ENCODE measurements around the gene MAP3K2. TPM values are rescaled to one million over a fixed set of nuclear protein-coding genes. Genes with fewer than 3 reads are reported as not detected.

The MAP3K2 gene
- total and polyA plus RNA-seq, 2 donors (not counting 3 experiments of a cell fraction or from before 2014, with no cell fraction given), result 3.4 to 25.7 TPM

DNA sequence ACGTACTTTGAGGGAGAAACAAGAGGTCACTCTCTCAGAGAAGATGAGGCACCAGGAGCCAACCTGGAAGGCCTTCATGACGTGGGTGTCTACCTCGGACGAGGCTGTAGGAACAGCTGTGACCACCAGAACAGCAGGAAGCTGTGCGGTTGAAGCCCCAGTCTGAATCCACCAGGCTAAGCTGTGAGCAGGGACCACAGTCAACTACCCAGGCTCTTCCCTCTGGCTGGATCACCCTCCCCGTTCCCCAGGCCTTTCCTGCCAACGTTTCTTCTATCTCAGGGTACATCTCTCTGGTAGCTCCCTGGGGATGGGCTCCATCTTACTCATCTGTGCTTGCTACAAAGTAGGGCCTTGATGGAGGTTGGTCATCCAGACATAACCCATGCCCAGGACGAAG, 130.9 kb downstream of the MAP3K2 start:
- Histone ChIP-seq H3K4me1 (ENCODE audit: control insufficient read depth, extremely low read depth, insufficient read depth, low read length) (no peaks in the 10 kb centered on the region), H3K4me3 (replicated peaks in 1 of 3; ENCODE audit: insufficient read depth in 1 of 3, low read depth in 1 of 3, low read length in 3 of 3) (no peak overlapping the region), H3K27me3 (ENCODE audit: control insufficient read depth in 2 of 2, insufficient read depth in 2 of 2, low read length in 2 of 2) (no peaks in the 10 kb centered on the region), H3K79me2 (ENCODE audit: control insufficient read depth, insufficient read depth, low read length) (no peaks in the 10 kb centered on the region), H3K4me2 (ENCODE audit: insufficient read depth, low read length) (no peak overlapping the region), H3K9ac (replicated peaks; ENCODE audit: extremely low read depth, insufficient read depth, low read length) (no peak overlapping the region), H3K9me3 (replicated peaks; ENCODE audit: control insufficient read depth, insufficient read depth, low read length) (no peaks in the 10 kb centered on the region), H4K20me1 (replicated peaks; ENCODE audit: control insufficient read depth, extremely low read depth, insufficient read depth, low read length) (no peaks in the 10 kb centered on the region), H3K27ac (ENCODE audit: insufficient read depth, low read depth, low read length) (no peak overlapping the region), H3K36me3 (ENCODE audit: control insufficient read depth in 2 of 2, extremely low read depth in 1 of 2, insufficient read depth in 2 of 2, low read length in 2 of 2) (peaks cover 11 to 29% of the 10 kb centered on the region in 2 experiments), H3K9me1 (replicated peaks; ENCODE audit: control insufficient read depth, extremely low read depth, insufficient read depth, low read length) (no peaks in the 10 kb centered on the region), H2AFZ (ENCODE audit: low read depth, low read length) (no peak overlapping the region)
- POLR2A ChIA-PET, result no interaction called here
- dilution Hi-C loops (cut with MboI; ENCODE audit: extremely low pct_ligation_motif_present, low sequenced_read_pairs), result no loop called here
- TF ChIP-seq MYC (IDR thresholded peaks at IDR 0.05; ENCODE audit: low read depth, low read length) (no peak), GATA2 (IDR thresholded peaks at IDR 0.05; ENCODE audit: insufficient read depth, insufficient read length, low read depth, low read length) (no peak), EZH2 (IDR thresholded peaks at IDR 0.05; ENCODE audit: borderline replicate concordance, low read depth, low read length, severe bottlenecking) (no peak), POLR2A (IDR thresholded peaks at IDR 0.05; ENCODE audit: low read depth, low read length) (no peak)
- TF ChIP-seq, protein P1, sequence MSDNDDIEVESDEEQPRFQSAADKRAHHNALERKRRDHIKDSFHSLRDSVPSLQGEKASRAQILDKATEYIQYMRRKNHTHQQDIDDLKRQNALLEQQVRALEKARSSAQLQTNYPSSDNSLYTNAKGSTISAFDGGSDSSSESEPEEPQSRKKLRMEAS (IDR thresholded peaks at IDR 0.05; ENCODE audit: insufficient read depth, insufficient read length), result no peak
- TF ChIP-seq, protein P2, sequence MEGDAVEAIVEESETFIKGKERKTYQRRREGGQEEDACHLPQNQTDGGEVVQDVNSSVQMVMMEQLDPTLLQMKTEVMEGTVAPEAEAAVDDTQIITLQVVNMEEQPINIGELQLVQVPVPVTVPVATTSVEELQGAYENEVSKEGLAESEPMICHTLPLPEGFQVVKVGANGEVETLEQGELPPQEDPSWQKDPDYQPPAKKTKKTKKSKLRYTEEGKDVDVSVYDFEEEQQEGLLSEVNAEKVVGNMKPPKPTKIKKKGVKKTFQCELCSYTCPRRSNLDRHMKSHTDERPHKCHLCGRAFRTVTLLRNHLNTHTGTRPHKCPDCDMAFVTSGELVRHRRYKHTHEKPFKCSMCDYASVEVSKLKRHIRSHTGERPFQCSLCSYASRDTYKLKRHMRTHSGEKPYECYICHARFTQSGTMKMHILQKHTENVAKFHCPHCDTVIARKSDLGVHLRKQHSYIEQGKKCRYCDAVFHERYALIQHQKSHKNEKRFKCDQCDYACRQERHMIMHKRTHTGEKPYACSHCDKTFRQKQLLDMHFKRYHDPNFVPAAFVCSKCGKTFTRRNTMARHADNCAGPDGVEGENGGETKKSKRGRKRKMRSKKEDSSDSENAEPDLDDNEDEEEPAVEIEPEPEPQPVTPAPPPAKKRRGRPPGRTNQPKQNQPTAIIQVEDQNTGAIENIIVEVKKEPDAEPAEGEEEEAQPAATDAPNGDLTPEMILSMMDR (IDR thresholded peaks at IDR 0.05; ENCODE audit: extremely low read depth in 1 of 2, insufficient read depth in 1 of 2, low read depth in 1 of 2, low read length in 2 of 2), result no peak
- DNase-seq (ENCODE audit: low read depth, low spot score) (no peak), FAIRE-seq (no peak)
- CTCF ChIA-PET, result no interaction called here
- intact Hi-C loops (cut with micrococcal nuclease), result no loop called here
- no TSS peak for BruUV-seq (replicated peaks)

DNA sequence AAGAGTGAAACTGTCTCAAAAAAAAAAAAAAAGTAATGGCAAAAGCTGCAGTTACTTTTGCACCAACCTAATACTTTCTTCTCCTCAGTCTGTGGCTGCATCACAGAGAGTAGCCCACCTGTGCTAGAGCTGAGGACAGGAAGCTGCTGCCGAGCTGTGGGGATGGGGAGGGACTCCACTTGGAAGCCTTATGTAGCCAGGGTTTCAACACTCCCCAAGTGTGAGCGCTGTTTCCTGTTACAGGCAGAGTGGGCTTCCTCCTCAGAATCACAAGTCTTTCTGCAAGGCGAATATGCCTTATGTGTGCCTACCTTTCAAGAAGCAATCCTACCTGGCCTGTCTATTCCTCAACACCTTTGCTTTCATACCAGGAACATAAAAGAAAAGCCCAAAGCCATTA, 131.4 kb downstream of the MAP3K2 start:
- TF ChIP-seq FOS (IDR thresholded peaks at IDR 0.05; ENCODE audit: borderline replicate concordance, insufficient read depth, low read length) (no peak), POLR2AphosphoS5 (IDR thresholded peaks at IDR 0.05; ENCODE audit: insufficient read depth, low read depth, low read length) (no peak), POLR2A (IDR thresholded peaks at IDR 0.05; ENCODE audit: low read depth, low read length) (no peak)
- TF ChIP-seq, protein P1 (IDR thresholded peaks at IDR 0.05; ENCODE audit: insufficient read depth, insufficient read length), result no peak
- TF ChIP-seq, protein P2 (IDR thresholded peaks at IDR 0.05; ENCODE audit: extremely low read depth in 1 of 2, insufficient read depth in 1 of 2, low read depth in 1 of 2, low read length in 2 of 2), result no peak
- H2AFZ ChIP-seq (ENCODE audit: low read depth, low read length), result no peak overlapping the region
- CTCF ChIA-PET, result no interaction called here
- no peak overlapping the region for H3K9ac ChIP-seq (replicated peaks; ENCODE audit: extremely low read depth, insufficient read depth, low read length)
- H3K9me1 ChIP-seq (replicated peaks; ENCODE audit: control insufficient read depth, extremely low read depth, insufficient read depth, low read length), result no peaks in the 10 kb centered on the region
- dilution Hi-C loops (cut with MboI; ENCODE audit: extremely low pct_ligation_motif_present, low sequenced_read_pairs), result no loop called here
- no peaks in the 10 kb centered on the region for H3K79me2 ChIP-seq (ENCODE audit: control insufficient read depth, insufficient read depth, low read length)
- no TSS peak for BruUV-seq (replicated peaks)
- no peak overlapping the region for H3K4me3 ChIP-seq (replicated peaks in 1 of 3; ENCODE audit: insufficient read depth in 1 of 3, low read depth in 1 of 3, low read length in 3 of 3)
- peaks cover 11 to 29% of the 10 kb centered on the region in 2 experiments for H3K36me3 ChIP-seq (ENCODE audit: control insufficient read depth in 2 of 2, extremely low read depth in 1 of 2, insufficient read depth in 2 of 2, low read length in 2 of 2)
- no peaks in the 10 kb centered on the region for H3K9me3 ChIP-seq (replicated peaks; ENCODE audit: control insufficient read depth, insufficient read depth, low read length)
- H4K20me1 ChIP-seq (replicated peaks; ENCODE audit: control insufficient read depth, extremely low read depth, insufficient read depth, low read length), result no peaks in the 10 kb centered on the region
- no peak overlapping the region for H3K27ac ChIP-seq (ENCODE audit: insufficient read depth, low read depth, low read length)
- POLR2A ChIA-PET, result no interaction called here
- FAIRE-seq (no peak), DNase-seq (ENCODE audit: low read depth, low spot score) (no peak)
- H3K4me2 ChIP-seq (ENCODE audit: insufficient read depth, low read length), result no peak overlapping the region
- H3K4me1 ChIP-seq (ENCODE audit: control insufficient read depth, extremely low read depth, insufficient read depth, low read length), result no peaks in the 10 kb centered on the region
- no peaks in the 10 kb centered on the region for H3K27me3 ChIP-seq (ENCODE audit: control insufficient read depth in 2 of 2, insufficient read depth in 2 of 2, low read length in 2 of 2)
- intact Hi-C loops (cut with micrococcal nuclease), result no loop called here
